ENCODE measurements around the gene BOLA3.

- TF ChIP-seq, protein P1, sequence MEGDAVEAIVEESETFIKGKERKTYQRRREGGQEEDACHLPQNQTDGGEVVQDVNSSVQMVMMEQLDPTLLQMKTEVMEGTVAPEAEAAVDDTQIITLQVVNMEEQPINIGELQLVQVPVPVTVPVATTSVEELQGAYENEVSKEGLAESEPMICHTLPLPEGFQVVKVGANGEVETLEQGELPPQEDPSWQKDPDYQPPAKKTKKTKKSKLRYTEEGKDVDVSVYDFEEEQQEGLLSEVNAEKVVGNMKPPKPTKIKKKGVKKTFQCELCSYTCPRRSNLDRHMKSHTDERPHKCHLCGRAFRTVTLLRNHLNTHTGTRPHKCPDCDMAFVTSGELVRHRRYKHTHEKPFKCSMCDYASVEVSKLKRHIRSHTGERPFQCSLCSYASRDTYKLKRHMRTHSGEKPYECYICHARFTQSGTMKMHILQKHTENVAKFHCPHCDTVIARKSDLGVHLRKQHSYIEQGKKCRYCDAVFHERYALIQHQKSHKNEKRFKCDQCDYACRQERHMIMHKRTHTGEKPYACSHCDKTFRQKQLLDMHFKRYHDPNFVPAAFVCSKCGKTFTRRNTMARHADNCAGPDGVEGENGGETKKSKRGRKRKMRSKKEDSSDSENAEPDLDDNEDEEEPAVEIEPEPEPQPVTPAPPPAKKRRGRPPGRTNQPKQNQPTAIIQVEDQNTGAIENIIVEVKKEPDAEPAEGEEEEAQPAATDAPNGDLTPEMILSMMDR (IDR thresholded peaks at IDR 0.05; ENCODE audit: insufficient read depth, low read depth, low read length) = no peak
- TF ChIP-seq EZH2 (IDR thresholded peaks at IDR 0.05; ENCODE audit: insufficient read depth, low read length) = no peak
Observed at GRCh38 chr2:74142340-74142739, 5.4 kb downstream of the BOLA3 start.
